Transverse colon (tissue), 4 donors: Measurements from ENCODE around the gene OR2T2. TPM values are rescaled to one million over a fixed set of nuclear protein-coding genes. Genes with fewer than 3 reads are reported as not detected.
"Not testable (repeated sequence)": the region's sequence is repeated elsewhere in the genome, so short reads cannot be mapped to it uniquely, and the experiment has no call there.

Experiments used
- DNase-seq: peaks from one replicate; pipeline ENCODE4 v3.0.0-alpha.2; 2019
- H3K27ac ChIP-seq, 4 donors: fragments of 200-600 bp; sonication (generic); 2 replicates each; pipeline ENCODE4 v1.5.1; 2016 to 2018; ENCODE audit warnings: inconsistent platforms in 4 of 4
- H3K27me3 ChIP-seq: fragments of 200-600 bp; sonication (generic); 2 replicates; pipeline ENCODE4 v1.5.1; 2017; ENCODE audit warnings: inconsistent platforms
- H3K36me3 ChIP-seq, 4 donors: fragments of 200-600 bp; sonication (generic); 2 replicates each; pipeline ENCODE4 v1.5.1; 2017 to 2019; ENCODE audit warnings: inconsistent platforms in 4 of 4
- H3K4me1 ChIP-seq, 4 donors: fragments of 200-600 bp; sonication (generic); 2 replicates each; pipeline ENCODE4 v1.5.1; 2017 to 2020; ENCODE audit warnings: inconsistent platforms in 4 of 4
- H3K4me3 ChIP-seq, 4 donors: fragments of 200-600 bp; sonication (generic); 1 replicate in 1 of 4; 2 replicates in 3 of 4; pipeline versions ENCODE4 v1.5.1 to v1.6.1; 2017 to 2019; ENCODE audit warnings: inconsistent platforms in 4 of 4
- H3K9me3 ChIP-seq, 2 donors: fragments of 200-600 bp; sonication (generic); 2 replicates each; pipeline ENCODE4 v1.5.1; 2017 to 2019; ENCODE audit warnings: inconsistent platforms in 2 of 2
- WGBS, 2 donors: methylation state at CpG; one replicate each; pipeline ENCODE4 v1.1.5; 2018; ENCODE audit warnings: low coverage in 1 of 2; 5-methylcytosine and 5-hydroxymethylcytosine counted together
- in situ Hi-C, 4 donors: fragments of 200-750 bp; cut with MboI; loops; one replicate each; pipeline versions ENCODE4 v1.15.0 to v1.15.1; 2017; ENCODE audit warnings: low sequenced_read_pairs in 3 of 4, low pct_ligation_motif_present in 1 of 4, low pct_unique_long_range_greater_than_20kb in 1 of 4
- intact Hi-C: fragments of 100-400 bp; cut with DNase I; formaldehyde crosslinking; loops from one replicate; pipeline ENCODE4 v1.15.1; 2023; ENCODE audit warnings: low total_unique reads
- total RNA-seq, 4 donors: library from RNA; depleted of rRNA; stranded (reverse); fragments of >200 nt; gene quantifications; one replicate each; pipeline ENCODE4 v1.1.0, GENCODE V29; 2016

The OR2T2 gene
- total RNA-seq, 4 donors from 2014 or later = not detected

- H3K27ac ChIP-seq, H3K4me3 ChIP-seq, H3K27me3 ChIP-seq, H3K36me3 ChIP-seq, in situ Hi-C loops, DNase-seq, intact Hi-C loops, H3K4me1 ChIP-seq, H3K9me3 ChIP-seq: not testable (repeated sequence)
- WGBS, 2 donors = 79% methylated on average over 6 of the region's 6 CpGs; no CpG with 5 or more reads in 1 of the 2 donors
These were observed 10.5 kb upstream of the OR2T2 start for GRCh38 chr1:248434913-248435312.

DNA sequence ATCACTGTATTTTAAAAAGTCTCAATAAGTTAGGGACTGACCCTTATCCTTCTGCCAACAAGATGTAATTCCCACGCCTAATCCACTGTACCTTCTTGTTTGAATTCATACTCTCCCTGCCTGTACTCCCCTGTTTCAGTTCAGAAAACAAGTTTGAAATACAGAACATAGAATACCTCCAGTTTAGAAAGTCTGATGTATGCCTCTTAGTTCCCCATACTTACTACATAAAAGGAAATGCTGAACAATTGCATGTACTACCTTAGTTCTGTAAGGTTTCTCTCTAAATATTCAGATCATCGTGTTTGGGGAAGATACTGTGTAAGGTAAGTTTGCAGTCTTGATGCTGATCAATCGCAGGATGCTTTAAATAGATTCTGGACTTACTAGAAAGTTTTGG is 9.1 kb upstream of the OR2T2 start:
- 63 to 76% methylated on average over 2 to 3 of the region's 3 CpGs for WGBS, 2 donors
- DNase-seq, H3K27me3 ChIP-seq, H3K4me1 ChIP-seq, H3K36me3 ChIP-seq, H3K4me3 ChIP-seq, H3K9me3 ChIP-seq, H3K27ac ChIP-seq, intact Hi-C loops, in situ Hi-C loops: not testable (repeated sequence)

GRCh38 chr1:248438668-248439067 is 6.8 kb upstream of the OR2T2 start:
- H3K27me3 ChIP-seq, intact Hi-C loops, DNase-seq, H3K36me3 ChIP-seq, H3K4me3 ChIP-seq, H3K4me1 ChIP-seq, in situ Hi-C loops, H3K27ac ChIP-seq, H3K9me3 ChIP-seq: not testable (repeated sequence)
- WGBS, 2 donors = 40 to 54% methylated on average over 1 of the region's 1 CpG

- 73% methylated on average over 5 of the region's 5 CpGs for WGBS, 2 donors
- H3K9me3 ChIP-seq, H3K27me3 ChIP-seq, H3K27ac ChIP-seq, in situ Hi-C loops, H3K4me3 ChIP-seq, DNase-seq, H3K36me3 ChIP-seq, intact Hi-C loops, H3K4me1 ChIP-seq: not testable (repeated sequence)
These were observed 6.2 kb upstream of the OR2T2 start for GRCh38 chr1:248439283-248439682.

- H3K36me3 ChIP-seq, H3K4me3 ChIP-seq, H3K27me3 ChIP-seq, DNase-seq, H3K27ac ChIP-seq, H3K9me3 ChIP-seq, intact Hi-C loops, H3K4me1 ChIP-seq: not testable (repeated sequence)
- 53% methylated on average over 1 of the region's 2 CpGs; no CpG with 5 or more reads in 1 of the 2 donors for WGBS, 2 donors
- in situ Hi-C loops = loop anchor here in 1 of 4 donors (5.0 kb wide), 1 partner anchor 205 kb away; the partner anchor contains the start of gene OR2T35
These were observed 2.7 kb upstream of the OR2T2 start for GRCh38 chr1:248442500-248443277.

GRCh38 chr1:248444603-248445002 is 834 bp upstream of the OR2T2 start:
- 78 to 80% methylated on average over 4 of the region's 4 CpGs for WGBS, 2 donors
- H3K4me3 ChIP-seq, H3K27ac ChIP-seq, DNase-seq, H3K9me3 ChIP-seq, H3K36me3 ChIP-seq, intact Hi-C loops, H3K27me3 ChIP-seq, H3K4me1 ChIP-seq: not testable (repeated sequence)
- in situ Hi-C loops = loop anchor here in 1 of 4 donors (5.0 kb wide), 1 partner anchor 203 kb away; the partner anchor contains the start of gene OR2T35

DNA sequence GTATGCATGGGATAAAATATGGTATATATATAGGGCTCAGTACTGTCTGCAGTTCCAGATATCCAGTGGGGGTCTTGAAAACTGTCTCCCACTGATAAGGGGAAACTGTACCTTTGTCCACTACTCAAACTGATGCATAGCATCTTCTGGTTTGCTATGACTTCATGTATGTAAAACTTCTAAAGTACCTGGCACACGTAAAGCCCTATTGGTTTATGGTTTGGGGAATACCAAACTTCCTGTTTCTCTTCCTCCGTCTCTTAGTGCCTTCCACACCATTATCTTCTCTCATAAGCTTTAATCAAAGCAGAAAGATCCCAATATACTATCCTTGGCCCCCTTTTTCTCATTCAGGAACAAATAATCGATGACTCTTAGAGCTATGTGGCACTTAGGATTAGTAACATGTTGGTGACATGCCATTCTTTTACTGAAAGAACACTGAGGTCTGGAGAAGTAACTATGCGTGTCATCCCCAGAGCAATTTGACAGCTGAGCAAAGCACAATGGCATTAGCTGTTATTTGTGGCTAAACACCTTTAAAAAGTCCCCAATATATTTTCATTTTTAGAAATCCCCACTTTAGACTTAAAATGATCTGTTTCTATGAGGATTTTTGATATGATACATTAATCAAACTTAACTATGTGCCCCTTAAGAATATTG is 3.1 kb downstream of the OR2T2 start:
- H3K36me3 ChIP-seq, intact Hi-C loops, H3K4me1 ChIP-seq, DNase-seq, H3K9me3 ChIP-seq, H3K27ac ChIP-seq, in situ Hi-C loops, H3K27me3 ChIP-seq, H3K4me3 ChIP-seq: not testable (repeated sequence)
- WGBS, 2 donors = no CpG with 5 or more reads among the region's 4 CpGs

DNA sequence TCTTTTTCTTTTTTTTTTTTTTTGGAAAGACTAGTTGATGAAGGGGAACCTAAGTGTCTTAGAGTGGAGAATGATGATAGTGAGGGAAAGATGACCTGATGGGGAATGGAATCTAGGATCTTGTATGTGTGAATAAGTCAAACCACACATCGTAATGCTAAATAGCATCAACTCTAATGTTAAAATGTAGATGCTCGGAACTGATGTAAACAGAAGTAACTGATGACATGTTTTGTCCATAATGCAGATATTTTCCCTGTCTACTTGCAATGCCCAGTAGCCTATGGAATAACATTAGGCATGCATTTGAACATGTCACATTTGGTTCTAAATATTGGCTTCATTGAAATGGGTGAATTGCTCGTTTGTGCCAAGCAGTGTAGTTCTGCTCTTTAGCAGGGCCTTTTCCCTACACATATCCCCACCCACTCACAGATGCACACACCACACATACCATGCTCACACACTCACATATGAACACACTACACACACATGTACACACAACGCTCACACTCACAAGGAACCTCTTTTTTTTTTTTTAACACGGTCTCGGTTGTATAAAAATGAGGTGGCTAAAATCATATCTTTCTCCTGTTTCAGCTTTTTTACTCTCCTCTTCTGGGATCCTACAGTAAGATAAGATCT is 4.5 kb downstream of the OR2T2 start:
- H3K4me1 ChIP-seq, DNase-seq, H3K9me3 ChIP-seq, H3K36me3 ChIP-seq, H3K27me3 ChIP-seq, H3K27ac ChIP-seq, in situ Hi-C loops, H3K4me3 ChIP-seq, intact Hi-C loops: not testable (repeated sequence)
- 69 to 83% methylated on average over 5 of the region's 6 CpGs for WGBS, 2 donors

- H3K27ac ChIP-seq, H3K9me3 ChIP-seq, H3K4me3 ChIP-seq, H3K27me3 ChIP-seq, in situ Hi-C loops, H3K4me1 ChIP-seq, intact Hi-C loops, H3K36me3 ChIP-seq, DNase-seq: not testable (repeated sequence)
- 33 to 52% methylated on average over 1 to 2 of the region's 5 CpGs for WGBS, 2 donors
These were observed 5.2 kb downstream of the OR2T2 start for GRCh38 chr1:248450466-248451145.

GRCh38 chr1:248453619-248454018 is 8.2 kb downstream of the OR2T2 start:
- intact Hi-C loops, H3K4me1 ChIP-seq, H3K9me3 ChIP-seq, H3K36me3 ChIP-seq, H3K27me3 ChIP-seq, H3K27ac ChIP-seq, DNase-seq, in situ Hi-C loops, H3K4me3 ChIP-seq: not testable (repeated sequence)
- 89% methylated on average over 7 of the region's 7 CpGs; no CpG with 5 or more reads in 1 of the 2 donors for WGBS, 2 donors
